GM21786 (cell line): ENCODE data around the gene RAPGEF1.
"Not testable (repeated sequence)": the region's sequence is repeated elsewhere in the genome, so short reads cannot be mapped to it uniquely, and the experiment has no call there.

Experiments used
- ATAC-seq: cut with Tn5 transposase; IDR thresholded peaks from one replicate; pipeline ENCODE4 v1.9.1; 2021; ENCODE audit not compliant: unreplicated experiment

The RAPGEF1 gene

GRCh38 chr9:131690941-131691573 is 48.8 kb downstream of the RAPGEF1 start:
- ATAC-seq = no peak

GRCh38 chr9:131690462-131690861 is 49.4 kb downstream of the RAPGEF1 start:
- no peak for ATAC-seq

- no peak for ATAC-seq
Measured at GRCh38 chr9:131688377-131688776, 51.5 kb downstream of the RAPGEF1 start.

DNA sequence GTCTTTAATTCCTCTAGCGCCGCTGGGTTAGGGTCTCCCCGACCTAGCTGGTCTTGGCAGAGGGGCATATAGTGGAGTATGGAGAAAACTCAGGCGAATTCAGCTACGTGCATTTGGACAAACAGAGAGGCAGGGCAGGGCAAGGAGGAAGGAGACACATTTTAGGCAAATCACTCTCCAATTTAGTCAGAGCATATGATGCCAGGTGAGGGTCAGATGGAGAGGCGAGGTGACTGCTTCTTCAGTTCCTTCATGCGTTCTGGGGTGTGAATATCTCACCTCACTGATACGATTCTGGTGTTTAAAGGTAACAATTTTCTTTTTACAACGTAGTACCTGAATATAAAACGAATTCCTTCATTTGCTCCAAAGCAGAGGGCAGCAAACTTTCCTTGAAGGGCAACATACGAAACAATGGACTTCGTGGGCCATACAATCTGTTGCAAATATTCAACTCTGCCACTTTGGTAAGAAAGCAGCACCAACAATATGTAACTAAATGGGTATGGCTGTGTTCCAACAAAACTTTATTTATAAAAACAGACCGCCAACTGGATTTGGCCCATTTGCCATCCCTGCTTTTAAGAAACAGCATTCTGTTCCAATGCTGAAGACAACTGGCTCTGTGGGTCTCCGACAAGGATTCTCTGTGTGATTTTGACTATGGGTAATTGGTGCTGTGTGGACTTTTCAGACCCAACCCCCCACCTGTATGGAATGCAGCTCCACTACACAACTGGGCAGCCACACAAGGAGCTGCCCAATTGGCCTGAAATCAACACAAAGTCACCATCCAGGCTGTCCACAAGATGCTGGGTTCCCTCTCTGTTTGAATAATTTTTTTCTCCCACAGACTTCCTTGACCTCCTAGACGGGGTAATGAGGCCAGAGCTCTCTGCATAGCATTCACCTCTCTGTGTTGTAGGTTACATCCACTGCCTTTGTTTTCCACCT is 53.8 kb downstream of the RAPGEF1 start:
- ATAC-seq = peak; percentile 53

DNA sequence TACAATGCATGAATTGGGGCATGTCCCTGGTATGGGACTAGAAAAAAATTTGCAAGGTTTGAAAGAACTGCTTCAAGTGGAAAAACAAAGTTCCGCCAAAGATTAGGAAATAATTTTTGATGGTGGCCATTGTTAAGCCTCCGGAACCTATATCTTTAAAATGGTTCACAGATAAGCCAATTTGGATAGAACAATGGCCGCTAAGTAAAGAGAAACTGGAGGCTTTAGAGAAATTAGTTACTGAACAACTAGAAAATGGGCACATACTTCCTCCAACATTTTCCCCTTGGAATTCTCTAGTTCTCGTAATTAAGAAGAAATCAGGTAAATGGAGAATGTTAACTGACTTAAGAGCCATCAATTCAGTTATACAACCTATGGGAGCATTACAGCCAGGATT is 56.8 kb downstream of the RAPGEF1 start:
- ATAC-seq = not testable (repeated sequence)

GRCh38 chr9:131682261-131682660 is 57.6 kb downstream of the RAPGEF1 start:
- ATAC-seq = no peak

DNA sequence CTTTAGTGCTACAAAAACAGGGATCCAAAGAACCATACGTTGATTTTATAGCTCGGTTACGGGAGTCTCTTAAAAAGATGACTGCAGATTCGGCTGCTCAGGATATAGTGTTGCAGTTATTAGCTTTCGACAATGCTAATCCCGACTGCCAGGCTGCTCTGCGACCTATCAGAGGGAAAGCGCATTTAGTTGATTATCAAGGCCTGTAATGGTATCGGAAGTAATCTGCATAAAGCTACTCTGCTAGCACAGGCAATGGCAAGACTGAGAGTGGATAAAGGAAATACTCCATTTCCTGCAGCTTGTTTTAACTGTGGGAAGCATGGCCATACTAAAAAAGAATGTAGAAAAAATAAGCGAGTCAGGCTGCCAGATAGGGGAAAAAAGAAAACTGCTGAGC is 58.0 kb downstream of the RAPGEF1 start:
- not testable (repeated sequence) for ATAC-seq

GRCh38 chr9:131681108-131681507 is 58.8 kb downstream of the RAPGEF1 start:
- not testable (repeated sequence) for ATAC-seq

- ATAC-seq = no peak
Measured at GRCh38 chr9:131679261-131680020, 60.4 kb downstream of the RAPGEF1 start.

GRCh38 chr9:131678499-131679111 is 61.3 kb downstream of the RAPGEF1 start:
- peak; percentile 76 for ATAC-seq

- no peak for ATAC-seq
Measured at GRCh38 chr9:131677444-131678180, 62.3 kb downstream of the RAPGEF1 start.

GRCh38 chr9:131677049-131677443 is 62.8 kb downstream of the RAPGEF1 start:
- no peak for ATAC-seq

GRCh38 chr9:131676431-131676972 is 63.4 kb downstream of the RAPGEF1 start:
- no peak for ATAC-seq

DNA sequence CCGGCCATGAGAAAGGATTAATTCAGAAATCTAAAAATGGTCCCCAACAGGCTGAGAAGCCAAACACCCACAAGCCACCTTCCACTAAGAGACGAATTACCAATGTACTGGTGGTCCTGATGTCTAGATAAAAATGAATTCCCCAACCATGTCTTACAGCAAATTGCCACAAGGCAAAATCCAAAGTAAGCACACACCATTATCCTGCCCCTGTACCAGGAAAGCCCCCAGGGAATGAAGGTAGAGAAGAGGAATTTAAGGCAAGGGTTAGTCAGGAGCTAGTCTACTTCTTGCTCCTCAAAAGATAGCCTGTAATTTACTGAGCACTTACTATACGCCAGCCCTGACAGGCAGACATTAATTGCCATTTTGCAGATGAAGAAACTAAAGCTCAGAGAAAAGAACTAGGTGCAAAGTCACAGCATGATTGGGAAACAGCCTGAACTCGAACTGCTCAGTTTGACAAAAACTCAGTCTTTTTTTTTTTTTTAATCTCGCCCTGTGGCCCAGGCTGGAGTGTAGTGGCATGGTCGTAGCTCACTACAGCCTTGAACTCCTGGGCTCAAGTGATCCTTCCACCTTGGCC is 64.3 kb downstream of the RAPGEF1 start:
- no peak for ATAC-seq

- ATAC-seq = no peak
Measured at GRCh38 chr9:131674425-131675421, 65.2 kb downstream of the RAPGEF1 start.

DNA sequence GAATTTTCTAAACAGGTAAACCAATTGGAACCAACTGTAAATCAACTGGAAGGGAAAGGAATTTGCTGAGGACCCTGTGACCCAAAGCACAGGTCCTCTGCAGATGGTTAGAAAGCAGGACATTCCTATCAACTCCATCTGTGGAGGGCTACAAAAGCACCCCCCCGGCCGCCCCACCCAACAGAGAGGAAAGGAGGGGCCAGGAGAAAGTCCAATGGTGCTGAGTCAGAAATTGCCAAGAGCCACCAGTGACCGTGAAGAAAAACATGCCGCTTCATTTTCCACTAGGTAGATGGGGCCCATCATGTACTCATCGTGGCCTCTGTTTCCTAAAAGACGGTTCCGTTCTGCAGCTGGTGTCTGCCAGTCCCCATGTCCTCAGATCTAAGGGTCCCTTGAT is 66.3 kb downstream of the RAPGEF1 start:
- no peak for ATAC-seq

DNA sequence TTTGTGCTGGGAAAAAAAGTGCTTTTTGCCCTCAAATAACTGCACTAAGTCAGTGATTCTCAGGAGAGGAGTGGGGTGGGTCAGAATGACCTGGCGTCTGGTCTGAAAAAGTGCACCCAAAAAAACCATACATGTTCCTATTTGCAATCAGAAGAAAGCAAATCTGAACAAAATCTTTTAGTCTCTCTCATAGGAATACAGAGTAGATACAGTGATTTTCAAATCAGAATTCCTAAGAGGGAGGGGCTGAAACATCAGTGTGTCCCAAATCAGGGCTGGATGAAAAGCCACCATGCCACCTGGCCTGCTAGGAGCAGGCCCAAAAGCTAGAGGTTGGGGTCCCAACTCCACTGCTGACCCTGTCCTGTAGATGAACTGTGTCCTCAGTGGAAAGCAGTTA is 66.8 kb downstream of the RAPGEF1 start:
- no peak for ATAC-seq

DNA sequence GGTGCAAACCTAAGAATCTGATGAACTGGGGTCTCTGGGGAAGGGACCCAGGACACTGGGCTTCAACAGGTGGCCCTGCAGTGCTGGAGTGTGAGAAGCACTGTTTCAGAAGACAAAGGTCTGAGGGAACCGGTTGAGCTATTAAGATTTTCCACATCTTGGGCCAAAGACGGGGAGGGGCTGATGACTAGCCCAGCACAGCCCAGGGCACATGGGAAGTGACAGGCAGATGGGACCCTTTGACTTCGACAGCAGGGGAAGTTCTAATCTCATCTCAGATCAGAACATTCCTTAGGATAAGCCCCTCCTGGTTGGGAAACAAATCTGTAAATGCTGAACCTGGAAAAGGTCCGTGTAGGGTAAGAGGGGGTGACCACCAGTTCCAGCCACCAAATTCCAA is 67.4 kb downstream of the RAPGEF1 start:
- no peak for ATAC-seq

DNA sequence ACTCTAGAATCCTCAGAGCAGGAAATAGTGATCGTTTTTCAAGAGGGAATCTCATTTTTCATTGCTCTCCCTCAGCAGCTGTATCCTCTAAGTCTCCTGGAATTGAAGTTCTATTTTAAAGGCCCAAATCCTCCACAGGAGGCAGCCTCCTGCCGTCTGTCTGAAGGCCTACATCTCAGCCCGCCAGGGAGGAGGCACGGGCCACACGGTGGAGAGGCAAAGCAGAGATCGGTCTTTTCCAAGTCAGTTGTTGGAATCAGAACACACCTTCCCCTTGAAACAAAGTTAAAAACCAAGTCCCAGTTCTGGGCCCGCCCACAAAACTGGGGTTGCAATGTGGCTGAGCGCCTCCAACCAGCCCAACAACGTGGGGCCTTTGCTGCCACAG is 68.7 kb downstream of the RAPGEF1 start:
- ATAC-seq = no peak
